Body of pancreas (tissue), 4 donors: ENCODE data around the gene FHOD1. TPM values are rescaled to one million over a fixed set of nuclear protein-coding genes. Genes with fewer than 3 reads are reported as not detected.

Experiments
- ATAC-seq: fragments of 150-250 bp; one replicate; pipeline ENCODE4 v1.9.1; 2016
- DNase-seq, 4 donors: peaks; one replicate each; pipeline ENCODE4 v3.0.0-alpha.2; 2019
- H3K27ac ChIP-seq, 4 donors: fragments of 200-600 bp; sonication (generic); 1 replicate in 3 of 4; 2 replicates in 1 of 4; pipeline versions ENCODE4 v1.5.1 to v1.6.1; 2016 to 2019; ENCODE audit warnings: mild to moderate bottlenecking in 1 of 4, mixed read lengths in 1 of 4, moderate library complexity in 1 of 4
- H3K27me3 ChIP-seq, 2 donors: fragments of 200-600 bp; sonication (generic); one replicate each; pipeline ENCODE4 v1.6.0; 2016; ENCODE audit warnings: mild to moderate bottlenecking in 1 of 2
- H3K36me3 ChIP-seq, 2 donors: fragments of 200-600 bp; sonication (generic); replicated peaks in 1 of 2; 2 replicates each; pipeline ENCODE4 v1.5.1; 2016; ENCODE audit warnings: low read depth in 2 of 2; ENCODE audit not compliant: insufficient read depth in 1 of 2
- H3K4me1 ChIP-seq: fragments of 200-600 bp; sonication (generic); one replicate; pipeline ENCODE4 v1.6.0; 2016
- H3K4me3 ChIP-seq, 2 donors: fragments of 200-600 bp; sonication (generic); 1 replicate in 1 of 2; 2 replicates in 1 of 2; pipeline ENCODE4 v1.5.1; 2016 to 2019
- H3K9me3 ChIP-seq, 3 donors: fragments of 200-600 bp; sonication (generic); 1 replicate in 2 of 3; 2 replicates in 1 of 3; pipeline ENCODE4 v1.5.1; 2016
- POLR2A ChIP-seq, 3 donors: fragments of 450-650 bp; IDR thresholded peaks; one replicate each; pipeline ENCODE4 v1.6.1; 2016; ENCODE audit warnings: antibody characterized with exemption in 3 of 3, mild to moderate bottlenecking in 2 of 3
- WGBS, 2 donors: methylation state at CpG; one replicate each; pipeline ENCODE4 v1.1.5; 2017; 5-methylcytosine and 5-hydroxymethylcytosine counted together
- intact Hi-C: fragments of 100-400 bp; cut with DNase I; formaldehyde crosslinking; loops from one replicate; pipeline ENCODE4 v1.15.1; 2023
- total RNA-seq, 2 donors: library from RNA; depleted of rRNA; stranded (reverse); fragments of >200 nt; gene quantifications; one replicate each; pipeline ENCODE4 v1.1.0, GENCODE V29; 2016
- TF ChIP-seq, protein P1 (sequence below), 7 experiments: fragments of 450-650 bp in 4 of 7; fragments of 200-600 bp in 3 of 7; sonication (generic) in 3 of 7; IDR thresholded peaks; one replicate each; pipeline ENCODE4 v1.5.1; 2016 to 2019; ENCODE audit warnings: antibody characterized with exemption in 7 of 7

FHOD1 gene
- total RNA-seq, 2 donors from 2014 or later: 12.2 to 26.4 TPM

DNA sequence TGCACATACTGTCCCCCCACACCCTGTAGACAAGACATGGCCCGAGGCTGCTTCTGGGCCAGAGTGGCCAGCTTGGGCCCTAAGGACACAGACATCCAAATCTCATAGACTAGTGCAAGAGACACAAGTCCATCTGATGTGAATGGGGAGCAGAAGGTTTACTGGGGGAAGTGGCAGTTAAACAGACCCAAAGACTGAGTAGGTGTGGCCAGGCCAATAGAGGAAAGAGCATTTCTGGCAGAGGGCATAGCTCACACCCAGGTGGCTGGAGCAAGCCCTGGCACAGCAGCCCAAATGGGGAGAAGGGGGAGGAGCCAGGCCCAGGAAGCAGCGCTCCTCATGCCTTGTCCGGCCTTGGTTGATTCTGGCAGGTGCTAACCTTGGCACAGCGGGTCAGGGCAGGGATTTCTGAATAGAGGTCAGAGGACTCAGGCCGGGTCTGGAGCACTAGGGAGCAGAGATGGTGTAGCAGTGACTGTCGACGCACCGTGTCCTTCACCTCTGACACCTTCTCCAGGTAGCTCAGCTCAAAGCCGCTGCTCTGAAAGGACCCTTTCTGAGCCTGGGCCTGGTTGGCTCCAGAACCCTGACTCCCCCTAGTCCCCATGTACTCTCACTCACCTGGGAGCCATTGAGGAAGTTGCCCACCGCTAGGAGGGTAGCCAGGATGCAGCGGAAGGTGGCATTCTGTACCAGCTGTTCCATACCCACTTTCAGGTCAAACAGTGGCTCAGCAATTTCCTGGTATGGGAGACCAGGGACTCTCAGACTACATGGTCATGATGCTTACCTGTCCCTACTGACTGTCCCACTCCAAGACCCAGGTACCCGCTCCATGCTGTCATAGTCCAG, 16.2 kb downstream of the FHOD1 start:
- no peak for DNase-seq
- no peaks in the 10 kb centered on the region for H3K27me3 ChIP-seq
- no peak overlapping the region for H3K27ac ChIP-seq
- intact Hi-C loops: no loop called here
- peaks cover 16% of the 10 kb centered on the region for H3K4me1 ChIP-seq
- no peaks in the 10 kb centered on the region for H3K9me3 ChIP-seq
- TF ChIP-seq, protein P1, sequence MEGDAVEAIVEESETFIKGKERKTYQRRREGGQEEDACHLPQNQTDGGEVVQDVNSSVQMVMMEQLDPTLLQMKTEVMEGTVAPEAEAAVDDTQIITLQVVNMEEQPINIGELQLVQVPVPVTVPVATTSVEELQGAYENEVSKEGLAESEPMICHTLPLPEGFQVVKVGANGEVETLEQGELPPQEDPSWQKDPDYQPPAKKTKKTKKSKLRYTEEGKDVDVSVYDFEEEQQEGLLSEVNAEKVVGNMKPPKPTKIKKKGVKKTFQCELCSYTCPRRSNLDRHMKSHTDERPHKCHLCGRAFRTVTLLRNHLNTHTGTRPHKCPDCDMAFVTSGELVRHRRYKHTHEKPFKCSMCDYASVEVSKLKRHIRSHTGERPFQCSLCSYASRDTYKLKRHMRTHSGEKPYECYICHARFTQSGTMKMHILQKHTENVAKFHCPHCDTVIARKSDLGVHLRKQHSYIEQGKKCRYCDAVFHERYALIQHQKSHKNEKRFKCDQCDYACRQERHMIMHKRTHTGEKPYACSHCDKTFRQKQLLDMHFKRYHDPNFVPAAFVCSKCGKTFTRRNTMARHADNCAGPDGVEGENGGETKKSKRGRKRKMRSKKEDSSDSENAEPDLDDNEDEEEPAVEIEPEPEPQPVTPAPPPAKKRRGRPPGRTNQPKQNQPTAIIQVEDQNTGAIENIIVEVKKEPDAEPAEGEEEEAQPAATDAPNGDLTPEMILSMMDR (IDR thresholded peaks at IDR 0.05): no peak
- no peak for TF ChIP-seq POLR2A (IDR thresholded peaks at IDR 0.05)
- no peak overlapping the region for H3K4me3 ChIP-seq
- ATAC-seq: no peak
- peaks cover 0 to 18% of the 10 kb centered on the region in 2 donors for H3K36me3 ChIP-seq
- 70 to 72% methylated on average over 6 to 12 of the region's 12 CpGs for WGBS, 2 donors

- 91% methylated on average over 20 to 31 of the region's 32 CpGs for WGBS, 2 donors
- TF ChIP-seq POLR2A (IDR thresholded peaks at IDR 0.05): no peak
- TF ChIP-seq, protein P1 (IDR thresholded peaks at IDR 0.05): no peak
- ATAC-seq (no peak), DNase-seq (no peak)
- Histone ChIP-seq H3K27me3 (no peaks in the 10 kb centered on the region), H3K4me3 (no peak overlapping the region), H3K27ac (no peak overlapping the region), H3K4me1 (peaks cover 25% of the 10 kb centered on the region), H3K36me3 (peaks cover 0 to 15% of the 10 kb centered on the region in 2 donors), H3K9me3 (no peaks in the 10 kb centered on the region)
- intact Hi-C loops: no loop called here
Measured at GRCh38 chr16:67229906-67230808, 17.1 kb downstream of the FHOD1 start.

GRCh38 chr16:67228905-67229304, 18.4 kb downstream of the FHOD1 start:
- intact Hi-C loops: no loop called here

GRCh38 chr16:67228034-67228785, 19.1 kb downstream of the FHOD1 start:
- no peak overlapping the region for H3K4me3 ChIP-seq
- H3K9me3 ChIP-seq: no peaks in the 10 kb centered on the region
- H3K27me3 ChIP-seq: no peaks in the 10 kb centered on the region
- no peak for TF ChIP-seq POLR2A (IDR thresholded peaks at IDR 0.05)
- TF ChIP-seq, protein P1 (IDR thresholded peaks at IDR 0.05): no peak
- WGBS, 2 donors: 69 to 77% methylated on average over 3 to 9 of the region's 9 CpGs
- H3K36me3 ChIP-seq: peaks cover 0 to 14% of the 10 kb centered on the region in 2 donors
- intact Hi-C loops: no loop called here
- H3K4me1 ChIP-seq: peaks cover 25% of the 10 kb centered on the region
- DNase-seq (no peak), ATAC-seq (no peak)
- no peak overlapping the region for H3K27ac ChIP-seq

More at GRCh38 chr16:67228905-67229304, 18.4 kb downstream of the FHOD1 start:
- Histone ChIP-seq H3K4me3 (no peak overlapping the region), H3K4me1 (peaks cover 25% of the 10 kb centered on the region), H3K9me3 (no peaks in the 10 kb centered on the region), H3K27ac (no peak overlapping the region), H3K27me3 (no peaks in the 10 kb centered on the region), H3K36me3 (peaks cover 0 to 14% of the 10 kb centered on the region in 2 donors)
- WGBS, 2 donors: 80 to 81% methylated on average over 7 to 9 of the region's 9 CpGs
- ATAC-seq: no peak
- no peak for DNase-seq
- TF ChIP-seq POLR2A (IDR thresholded peaks at IDR 0.05): no peak
- TF ChIP-seq, protein P1 (IDR thresholded peaks at IDR 0.05): no peak
